ENCODE measurements around the gene PIP5K1B. TPM values are rescaled to one million over a fixed set of nuclear protein-coding genes. Genes with fewer than 3 reads are reported as not detected.

Gene PIP5K1B
- polyA plus RNA-seq, 1 donor (not counting 4 experiments of a cell fraction or from before 2014, with no cell fraction given) = not detected

DNA sequence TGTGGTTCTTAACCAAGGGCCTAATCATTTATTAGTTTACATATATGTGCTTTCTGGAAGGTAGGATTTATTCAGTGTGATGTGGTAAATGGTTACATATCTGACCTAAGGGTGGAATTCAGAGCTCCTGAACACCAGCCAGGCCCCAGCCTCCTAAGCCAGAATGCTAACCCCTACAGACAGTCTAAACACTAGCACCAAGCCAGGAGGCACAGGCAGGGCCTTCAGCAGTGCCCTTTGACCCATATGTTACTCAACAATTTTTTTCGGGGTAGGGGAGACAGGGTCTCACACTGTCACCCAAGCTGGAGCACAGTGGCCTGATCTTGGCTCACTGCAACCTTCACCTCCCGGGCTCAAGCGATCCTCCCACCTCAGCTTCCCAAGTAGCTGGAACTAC lies 268.6 kb downstream of the PIP5K1B start:
- Histone ChIP-seq H2AFZ (ENCODE audit: control insufficient read depth, low read length) (no peak overlapping the region), H3K36me3 (ENCODE audit: control insufficient read depth in 2 of 2, extremely low read depth in 1 of 2, insufficient read depth in 2 of 2, low read length in 2 of 2) (no peaks in the 10 kb centered on the region), H4K20me1 (ENCODE audit: control insufficient read depth, extremely low read depth, insufficient read depth, low read length) (no peaks in the 10 kb centered on the region), H3K4me1 (ENCODE audit: control insufficient read depth, extremely low read depth, insufficient read depth, low read length) (no peaks in the 10 kb centered on the region), H3K27ac (ENCODE audit: control insufficient read depth, insufficient read depth, low read length) (no peak overlapping the region), H3K79me2 (ENCODE audit: control insufficient read depth, insufficient read depth, low read length) (no peaks in the 10 kb centered on the region), H3K4me3 (ENCODE audit: control insufficient read depth in 2 of 3, extremely low read depth in 1 of 3, insufficient read depth in 2 of 3, low read depth in 1 of 3, low read length in 3 of 3) (no peak overlapping the region), H3K9ac (ENCODE audit: control insufficient read depth, extremely low read depth, insufficient read depth, low read length) (no peak overlapping the region), H3K4me2 (ENCODE audit: control insufficient read depth, extremely low read depth, insufficient read depth, low read depth, low read length) (no peak overlapping the region), H3K27me3 (ENCODE audit: control insufficient read depth, extremely low read depth, insufficient read depth, low read length) (no peaks in the 10 kb centered on the region), H3K9me1 (ENCODE audit: control insufficient read depth, extremely low read depth, insufficient read depth, low read length) (no peaks in the 10 kb centered on the region), H3K9me3 (ENCODE audit: control insufficient read depth, low read depth, low read length) (no peaks in the 10 kb centered on the region)
- dilution Hi-C loops (cut with MboI; ENCODE audit: extremely low pct_ligation_motif_present, low sequenced_read_pairs) = no loop called here
- FAIRE-seq = no peak
- DNase-seq (ENCODE audit: low read depth, low spot score) = no peak
- no peak for TF ChIP-seq EZH2 (IDR thresholded peaks at IDR 0.05; ENCODE audit: low read length)
- TF ChIP-seq, protein P1, sequence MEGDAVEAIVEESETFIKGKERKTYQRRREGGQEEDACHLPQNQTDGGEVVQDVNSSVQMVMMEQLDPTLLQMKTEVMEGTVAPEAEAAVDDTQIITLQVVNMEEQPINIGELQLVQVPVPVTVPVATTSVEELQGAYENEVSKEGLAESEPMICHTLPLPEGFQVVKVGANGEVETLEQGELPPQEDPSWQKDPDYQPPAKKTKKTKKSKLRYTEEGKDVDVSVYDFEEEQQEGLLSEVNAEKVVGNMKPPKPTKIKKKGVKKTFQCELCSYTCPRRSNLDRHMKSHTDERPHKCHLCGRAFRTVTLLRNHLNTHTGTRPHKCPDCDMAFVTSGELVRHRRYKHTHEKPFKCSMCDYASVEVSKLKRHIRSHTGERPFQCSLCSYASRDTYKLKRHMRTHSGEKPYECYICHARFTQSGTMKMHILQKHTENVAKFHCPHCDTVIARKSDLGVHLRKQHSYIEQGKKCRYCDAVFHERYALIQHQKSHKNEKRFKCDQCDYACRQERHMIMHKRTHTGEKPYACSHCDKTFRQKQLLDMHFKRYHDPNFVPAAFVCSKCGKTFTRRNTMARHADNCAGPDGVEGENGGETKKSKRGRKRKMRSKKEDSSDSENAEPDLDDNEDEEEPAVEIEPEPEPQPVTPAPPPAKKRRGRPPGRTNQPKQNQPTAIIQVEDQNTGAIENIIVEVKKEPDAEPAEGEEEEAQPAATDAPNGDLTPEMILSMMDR (optimal IDR thresholded peaks at IDR 0.05 in 1 of 3, IDR thresholded peaks at IDR 0.05 in 1 of 3, conservative IDR thresholded peaks at IDR 0.05 in 1 of 3; ENCODE audit: extremely low read depth in 1 of 3, insufficient read depth in 2 of 3, low read length in 3 of 3) = no peak

DNA sequence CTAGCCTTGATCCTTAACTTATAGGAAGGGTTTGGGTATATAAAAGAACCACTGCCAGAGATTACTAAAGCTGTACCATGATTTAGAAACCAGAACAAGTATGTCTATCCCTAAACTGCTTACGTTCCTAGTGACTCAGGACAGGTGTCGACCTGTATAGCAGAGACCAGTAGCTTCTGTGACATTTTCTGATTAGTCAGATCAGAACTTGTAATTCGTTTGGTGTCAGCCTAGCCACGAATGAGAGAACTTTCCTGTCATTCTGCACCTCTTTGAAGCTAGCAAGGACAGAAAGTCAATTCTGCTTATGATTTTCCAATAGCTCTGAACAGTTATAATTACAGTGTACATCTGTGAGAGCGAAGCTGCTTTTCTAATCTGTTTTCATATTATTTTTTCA lies 269.4 kb downstream of the PIP5K1B start:
- Histone ChIP-seq H3K4me2 (ENCODE audit: control insufficient read depth, extremely low read depth, insufficient read depth, low read depth, low read length) (no peak overlapping the region), H3K9me3 (ENCODE audit: control insufficient read depth, low read depth, low read length) (no peaks in the 10 kb centered on the region), H3K4me1 (ENCODE audit: control insufficient read depth, extremely low read depth, insufficient read depth, low read length) (no peaks in the 10 kb centered on the region), H3K4me3 (ENCODE audit: control insufficient read depth in 2 of 3, extremely low read depth in 1 of 3, insufficient read depth in 2 of 3, low read depth in 1 of 3, low read length in 3 of 3) (no peak overlapping the region), H3K27me3 (ENCODE audit: control insufficient read depth, extremely low read depth, insufficient read depth, low read length) (no peaks in the 10 kb centered on the region), H2AFZ (ENCODE audit: control insufficient read depth, low read length) (no peak overlapping the region), H3K27ac (ENCODE audit: control insufficient read depth, insufficient read depth, low read length) (no peak overlapping the region), H4K20me1 (ENCODE audit: control insufficient read depth, extremely low read depth, insufficient read depth, low read length) (no peaks in the 10 kb centered on the region), H3K9ac (ENCODE audit: control insufficient read depth, extremely low read depth, insufficient read depth, low read length) (no peak overlapping the region), H3K79me2 (ENCODE audit: control insufficient read depth, insufficient read depth, low read length) (no peaks in the 10 kb centered on the region), H3K36me3 (ENCODE audit: control insufficient read depth in 2 of 2, extremely low read depth in 1 of 2, insufficient read depth in 2 of 2, low read length in 2 of 2) (no peaks in the 10 kb centered on the region), H3K9me1 (ENCODE audit: control insufficient read depth, extremely low read depth, insufficient read depth, low read length) (no peaks in the 10 kb centered on the region)
- no peak for FAIRE-seq
- DNase-seq (ENCODE audit: low read depth, low spot score) = no peak
- no peak for TF ChIP-seq EZH2 (IDR thresholded peaks at IDR 0.05; ENCODE audit: low read length)
- TF ChIP-seq, protein P1 (optimal IDR thresholded peaks at IDR 0.05 in 1 of 3, IDR thresholded peaks at IDR 0.05 in 1 of 3, conservative IDR thresholded peaks at IDR 0.05 in 1 of 3; ENCODE audit: extremely low read depth in 1 of 3, insufficient read depth in 2 of 3, low read length in 3 of 3) = no peak
- dilution Hi-C loops (cut with MboI; ENCODE audit: extremely low pct_ligation_motif_present, low sequenced_read_pairs) = no loop called here
